Fibroblast of skin of scalp (primary cell): ENCODE measurements around the gene CCDC15.
"Not testable (repeated sequence)": the region's sequence is repeated elsewhere in the genome, so short reads cannot be mapped to it uniquely, and the experiment has no call there.

Experiments used
- DNase-seq: peaks from one replicate; pipeline ENCODE4 v3.0.0-alpha.2; 2013

Gene CCDC15

DNA sequence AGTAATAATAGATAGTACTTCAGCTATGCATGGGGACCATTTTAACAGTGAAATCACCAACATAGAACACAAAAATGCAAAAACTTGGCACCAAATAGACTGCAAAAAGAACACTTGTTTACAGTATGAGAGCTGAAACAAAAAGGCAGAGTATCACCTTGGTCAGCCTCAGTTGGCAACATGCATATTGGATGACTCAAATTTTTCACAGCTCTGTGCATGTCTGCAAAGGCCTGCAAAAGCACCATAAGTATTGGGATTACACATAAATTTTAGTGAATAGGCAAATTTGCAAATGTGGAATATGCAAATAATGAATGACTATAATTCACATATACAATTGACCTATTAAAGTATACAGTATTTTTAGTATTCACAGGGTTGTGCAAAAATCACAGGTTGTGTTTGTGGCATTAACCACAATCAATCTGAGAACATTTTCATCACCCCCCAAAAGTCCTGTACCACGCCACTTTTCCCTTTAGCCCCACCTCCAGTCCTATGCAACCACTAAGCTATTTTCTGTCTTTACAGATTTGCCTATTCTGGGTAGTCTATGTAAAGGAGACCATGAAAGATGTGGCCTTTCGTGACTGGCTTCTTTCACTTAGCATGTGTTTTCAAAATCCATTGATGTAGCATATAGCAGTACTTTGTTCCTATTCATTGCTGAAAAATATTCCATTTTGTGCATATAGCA lies 47.2 kb downstream of the CCDC15 start:
- no peak for DNase-seq

DNA sequence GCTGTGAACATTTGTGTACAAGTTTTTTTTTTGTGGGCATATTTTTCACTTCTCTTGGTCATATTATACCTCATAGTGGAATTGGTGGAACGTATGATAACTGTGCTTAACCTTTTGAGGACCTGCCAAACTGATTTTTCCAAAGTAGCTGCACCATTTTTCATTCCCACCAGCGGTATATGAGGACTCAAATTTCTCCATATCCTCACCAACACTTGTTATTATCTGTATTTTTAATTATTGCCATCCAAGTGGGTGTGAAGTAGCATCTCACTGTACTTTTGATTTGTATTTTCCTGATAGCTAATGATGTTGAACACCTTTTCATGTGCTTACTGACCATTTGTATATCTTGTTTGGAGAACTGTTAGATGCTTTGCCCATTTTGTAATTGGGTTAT lies 47.8 kb downstream of the CCDC15 start:
- no peak for DNase-seq

- DNase-seq = no peak
Observed at GRCh38 chr11:125005491-125005890, 51.5 kb downstream of the CCDC15 start.

DNA sequence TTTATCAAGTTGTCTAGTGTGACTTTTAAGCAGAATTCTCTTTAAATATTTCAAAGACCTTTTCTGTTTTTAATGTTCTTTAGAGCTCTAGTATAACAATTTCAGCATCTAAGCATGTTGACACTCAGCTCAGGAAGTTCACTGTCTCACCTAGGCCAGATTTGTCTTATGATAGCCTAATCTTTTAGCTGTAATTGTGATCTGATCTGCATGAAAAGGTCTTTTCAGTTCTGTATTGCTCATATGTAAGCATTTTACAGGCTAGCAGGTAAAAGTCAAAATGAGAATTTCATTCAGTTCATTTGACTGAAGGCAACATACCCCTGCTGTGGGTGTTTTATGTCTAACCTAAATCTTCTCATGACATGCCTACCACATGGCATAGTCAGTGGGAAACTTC lies 62.4 kb downstream of the CCDC15 start:
- DNase-seq = no peak

GRCh38 chr11:125020342-125020741 lies 66.3 kb downstream of the CCDC15 start:
- DNase-seq = no peak

GRCh38 chr11:125022551-125022950 lies 68.5 kb downstream of the CCDC15 start:
- DNase-seq = no peak

- no peak for DNase-seq
Observed at GRCh38 chr11:125025968-125026367, 72.0 kb downstream of the CCDC15 start.

DNA sequence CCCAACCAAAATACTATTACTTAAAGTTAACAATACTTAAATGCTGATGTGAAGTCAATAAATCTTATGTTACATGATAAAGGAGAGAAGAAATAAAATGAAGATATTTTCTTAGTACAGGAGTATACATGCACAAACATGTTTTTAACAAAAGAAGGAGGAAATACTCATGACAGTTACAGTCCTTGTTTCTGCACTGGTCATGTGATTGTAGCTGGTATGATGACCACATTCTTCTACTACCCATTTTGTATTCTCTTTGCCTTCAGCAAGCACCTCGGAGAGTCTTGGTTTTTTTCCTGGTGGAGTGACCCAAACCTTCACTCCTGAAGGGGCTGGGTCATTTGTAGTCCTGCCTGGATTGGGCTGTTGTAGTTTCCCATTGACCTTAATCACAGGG lies 75.4 kb downstream of the CCDC15 start:
- not testable (repeated sequence) for DNase-seq

- DNase-seq = peak; percentile 68
Observed at GRCh38 chr11:125036933-125037332, 82.9 kb downstream of the CCDC15 start.

DNA sequence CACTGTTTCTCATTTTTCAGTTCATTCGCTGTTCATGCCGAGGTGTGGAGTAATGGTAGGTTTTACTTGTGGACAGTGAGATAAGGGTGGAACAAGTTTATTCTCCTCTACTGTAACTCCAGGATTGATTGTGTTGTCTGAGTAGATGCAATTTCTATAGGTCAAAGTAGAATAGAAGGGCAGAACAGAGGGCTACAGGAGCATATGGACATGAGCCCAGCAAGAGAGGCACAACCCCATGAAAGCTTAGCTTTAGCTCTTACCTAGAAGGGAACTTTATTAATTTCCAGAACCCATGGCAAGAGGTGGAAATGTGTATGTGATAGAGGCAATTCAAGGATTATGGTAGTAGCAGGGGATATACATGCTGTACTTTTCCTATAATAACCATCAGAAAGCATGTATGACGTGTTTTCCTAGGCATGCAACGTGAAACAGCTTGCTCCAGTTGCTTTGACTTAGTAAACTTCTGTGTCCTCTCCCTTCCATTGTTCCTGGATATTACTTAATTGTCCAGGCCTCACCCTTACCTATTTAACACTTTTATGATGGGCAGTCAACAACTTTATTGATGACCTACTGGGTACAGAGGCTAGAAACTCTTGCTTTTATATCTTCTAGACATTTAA lies 95.3 kb downstream of the CCDC15 start:
- DNase-seq = no peak

DNA sequence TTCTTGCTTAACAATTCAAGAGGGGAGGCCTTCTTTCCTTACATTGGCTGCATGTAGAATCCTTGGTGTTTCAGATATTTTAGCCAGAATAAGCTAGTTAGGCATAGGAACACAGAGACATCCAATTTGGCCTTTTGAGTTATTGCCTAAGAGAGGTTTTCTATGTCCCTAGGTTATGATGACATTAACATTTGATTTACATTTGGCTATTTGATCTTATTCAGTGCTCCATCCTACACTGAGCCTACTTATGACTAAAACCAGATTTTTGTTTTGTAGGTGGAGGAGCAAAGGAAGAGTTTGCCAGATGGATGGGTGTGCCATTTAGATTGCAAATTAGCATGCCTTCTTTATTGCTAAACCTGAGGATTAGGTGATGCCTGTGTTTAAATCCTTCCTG lies 98.0 kb downstream of the CCDC15 start:
- no peak for DNase-seq

GRCh38 chr11:125053167-125053566 lies 99.2 kb downstream of the CCDC15 start:
- no peak for DNase-seq

- DNase-seq = no peak
Observed at GRCh38 chr11:125055107-125055715, 101.2 kb downstream of the CCDC15 start.

- DNase-seq = not testable (repeated sequence)
Observed at GRCh38 chr11:125056111-125056510, 102.1 kb downstream of the CCDC15 start.

GRCh38 chr11:125056931-125057692 lies 103.1 kb downstream of the CCDC15 start:
- no peak for DNase-seq

DNA sequence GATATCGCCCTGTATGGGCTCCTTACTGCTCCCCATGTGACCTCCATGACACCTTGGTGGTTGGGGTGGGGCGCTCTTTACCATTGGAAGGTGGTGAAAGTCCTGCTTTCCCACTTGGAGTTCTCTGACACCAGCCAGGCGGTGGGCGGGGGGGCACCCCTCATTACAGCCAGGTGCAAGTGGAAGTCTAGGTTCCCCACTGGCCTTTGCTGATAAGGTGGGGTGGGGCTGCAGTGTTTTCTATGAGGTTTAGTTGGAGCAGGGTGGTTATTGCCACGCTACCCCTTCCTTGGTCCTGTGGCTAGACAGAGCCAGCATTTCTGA lies 103.7 kb downstream of the CCDC15 start:
- no peak for DNase-seq

- DNase-seq = no peak
Observed at GRCh38 chr11:125061281-125061680, 107.3 kb downstream of the CCDC15 start.

- peak; percentile 2 for DNase-seq
Observed at GRCh38 chr11:125062218-125062930, 108.4 kb downstream of the CCDC15 start.

GRCh38 chr11:125062931-125063428 lies 109.0 kb downstream of the CCDC15 start, which contains the start of gene SLC37A2:
SLC37A2 (plus strand) TSS chr11:125063305; CDS start chr11:125063368, 63 bp downstream.
- DNase-seq = peak; percentile 56

DNA sequence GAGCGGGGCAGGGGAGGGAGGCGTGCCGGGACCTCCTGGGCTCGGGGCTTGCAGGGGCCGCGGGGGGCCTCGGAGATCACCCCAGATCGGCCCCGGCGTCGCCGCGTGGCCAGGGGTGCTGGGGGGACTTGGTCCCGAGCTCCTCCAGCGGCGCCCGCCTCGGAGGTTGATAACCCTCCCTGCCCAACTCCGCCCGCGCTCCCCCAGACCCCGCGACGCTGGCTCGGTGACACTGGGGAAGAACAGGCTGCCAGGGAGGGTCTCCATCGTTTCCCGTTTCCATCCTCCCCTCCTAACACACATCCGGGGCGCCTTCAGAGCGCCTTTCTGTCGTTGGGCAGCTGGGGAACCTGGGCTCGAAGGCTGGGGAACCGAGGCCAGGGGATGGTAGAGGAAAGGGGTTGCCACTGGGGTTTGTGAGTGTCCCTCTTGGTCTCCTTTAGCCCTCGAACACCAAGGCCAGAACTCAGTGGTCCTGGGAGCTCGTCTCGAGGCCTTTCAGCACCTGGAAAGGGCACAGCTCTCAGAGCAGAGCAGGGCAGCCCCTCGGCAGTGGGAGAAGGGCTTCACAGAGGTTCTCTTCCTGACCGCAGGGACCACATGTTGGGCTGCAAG lies 109.5 kb downstream of the CCDC15 start:
- peak; percentile 2 for DNase-seq

DNA sequence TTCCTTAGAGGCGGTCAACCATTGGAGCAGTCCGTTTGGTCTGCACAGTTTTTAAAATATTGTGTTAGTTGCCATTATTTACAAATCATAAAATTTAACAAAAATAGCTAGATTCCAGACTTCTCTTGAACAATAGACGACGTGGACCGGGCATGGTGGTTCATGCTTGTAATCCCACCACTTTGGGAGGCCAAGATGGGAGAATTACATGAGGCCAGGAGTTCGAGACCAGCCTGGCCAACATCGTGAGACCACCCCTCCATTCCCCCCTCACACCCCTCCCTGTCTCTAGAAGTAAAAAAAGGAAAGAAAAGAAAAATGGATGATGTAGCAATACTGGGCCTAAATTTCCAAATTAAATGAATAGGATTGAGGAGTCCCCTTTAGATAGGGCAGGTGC lies 110.1 kb downstream of the CCDC15 start:
- DNase-seq = no peak

DNA sequence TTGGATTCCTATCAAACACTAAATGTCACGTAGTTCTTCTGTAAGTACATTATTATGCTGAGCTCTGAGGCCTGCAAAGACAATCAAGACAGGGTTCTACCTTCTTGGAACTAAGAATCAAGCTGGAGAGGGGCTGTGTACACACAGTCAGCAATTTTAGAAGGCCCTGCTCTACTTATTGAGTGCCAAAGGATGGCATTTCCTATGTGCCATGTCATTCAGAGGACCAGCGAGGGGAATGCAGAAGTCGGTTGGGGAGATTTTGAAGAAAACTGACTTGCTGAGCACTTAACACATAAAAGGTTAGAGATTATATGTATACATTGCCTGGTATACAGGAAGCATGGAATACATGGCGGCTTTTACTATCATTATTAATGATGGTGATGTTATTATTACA lies 114.4 kb downstream of the CCDC15 start:
- no peak for DNase-seq
